ENCODE results near the gene ZAR1. TPM values are rescaled to one million over a fixed set of nuclear protein-coding genes. Genes with fewer than 3 reads are reported as not detected.

Gene ZAR1
- total RNA-seq, 2 donors from 2014 or later = 0.18 TPM; not detected in 1

DNA sequence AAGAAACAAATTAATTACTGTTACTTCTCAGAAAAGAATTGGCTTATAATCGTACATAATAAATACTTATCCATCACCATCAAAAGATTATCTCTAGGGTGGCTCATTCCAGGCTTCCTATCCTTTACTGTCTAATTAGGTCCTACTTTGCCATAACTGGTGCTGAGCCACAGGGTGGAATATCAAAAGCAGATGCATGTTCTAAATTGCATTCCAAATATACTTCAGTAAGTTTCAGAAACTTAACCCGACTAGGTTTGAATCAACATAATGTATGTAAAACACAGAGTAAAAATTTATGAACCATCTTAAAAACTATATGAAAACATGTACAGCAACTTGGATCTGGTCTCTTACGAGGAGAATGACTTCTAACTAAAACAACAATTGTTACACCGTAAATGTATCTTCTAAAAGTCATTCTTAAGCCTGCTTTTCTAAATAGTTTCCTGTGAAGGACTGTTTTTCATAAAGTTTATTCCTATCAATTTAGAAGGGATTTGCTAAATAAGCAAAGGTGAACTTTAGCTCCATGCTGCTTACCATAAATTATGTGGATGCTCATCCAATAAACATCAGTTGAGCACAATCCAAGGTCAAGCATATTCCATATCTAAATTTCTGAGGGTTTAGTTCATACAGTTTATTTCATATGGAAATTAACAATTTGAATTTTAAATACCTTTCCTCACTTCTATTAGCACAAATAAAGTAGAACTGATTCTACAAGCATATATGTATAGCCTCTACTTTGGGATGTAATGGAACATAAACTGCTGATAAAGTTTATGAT is 13.4 kb downstream of the ZAR1 start:
- 73% methylated on average over 4 of the region's 4 CpGs; no CpG with 5 or more reads in 1 of the 2 experiments for WGBS, 2 experiments (ENCODE audit: insufficient coverage in 1 of 2, insufficient read length in 1 of 2)

DNA sequence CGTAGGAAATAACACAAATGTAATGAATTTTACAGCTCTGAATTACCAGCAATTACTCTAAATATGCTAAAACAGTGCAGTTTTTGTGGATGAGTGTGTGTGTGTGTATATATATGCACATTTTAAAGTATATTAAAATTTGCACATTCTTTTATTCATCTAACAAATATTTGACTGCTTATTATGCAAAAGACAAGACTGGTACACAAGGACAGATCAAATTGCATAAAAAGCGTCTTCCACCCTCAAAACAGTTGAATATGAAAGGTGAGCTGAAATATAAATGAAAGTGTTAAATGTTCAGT is 13.9 kb downstream of the ZAR1 start:
- Histone ChIP-seq H3K36me3 (ENCODE audit: control insufficient read depth, insufficient read depth, low read length) (peaks cover 78% of the 10 kb centered on the region), H3K9ac (ENCODE audit: extremely low read depth, low read length, poor library complexity, severe bottlenecking) (no peak overlapping the region), H3K27me3 (ENCODE audit: control insufficient read depth, insufficient read depth, low read length, poor library complexity, severe bottlenecking) (no peaks in the 10 kb centered on the region), H3K27ac (ENCODE audit: low read depth, low read length) (no peak overlapping the region), H3K9me3 (ENCODE audit: control insufficient read depth, low read length) (no peaks in the 10 kb centered on the region), H3K4me1 (ENCODE audit: control insufficient read depth, insufficient read depth, low read length) (no peaks in the 10 kb centered on the region), H3K4me3 (ENCODE audit: low read length) (no peak overlapping the region)
- WGBS, 2 experiments (ENCODE audit: insufficient coverage in 1 of 2, insufficient read length in 1 of 2) = 100% methylated on average over 2 of the region's 2 CpGs; no CpG with 5 or more reads in 1 of the 2 experiments
- TF ChIP-seq, protein P1, sequence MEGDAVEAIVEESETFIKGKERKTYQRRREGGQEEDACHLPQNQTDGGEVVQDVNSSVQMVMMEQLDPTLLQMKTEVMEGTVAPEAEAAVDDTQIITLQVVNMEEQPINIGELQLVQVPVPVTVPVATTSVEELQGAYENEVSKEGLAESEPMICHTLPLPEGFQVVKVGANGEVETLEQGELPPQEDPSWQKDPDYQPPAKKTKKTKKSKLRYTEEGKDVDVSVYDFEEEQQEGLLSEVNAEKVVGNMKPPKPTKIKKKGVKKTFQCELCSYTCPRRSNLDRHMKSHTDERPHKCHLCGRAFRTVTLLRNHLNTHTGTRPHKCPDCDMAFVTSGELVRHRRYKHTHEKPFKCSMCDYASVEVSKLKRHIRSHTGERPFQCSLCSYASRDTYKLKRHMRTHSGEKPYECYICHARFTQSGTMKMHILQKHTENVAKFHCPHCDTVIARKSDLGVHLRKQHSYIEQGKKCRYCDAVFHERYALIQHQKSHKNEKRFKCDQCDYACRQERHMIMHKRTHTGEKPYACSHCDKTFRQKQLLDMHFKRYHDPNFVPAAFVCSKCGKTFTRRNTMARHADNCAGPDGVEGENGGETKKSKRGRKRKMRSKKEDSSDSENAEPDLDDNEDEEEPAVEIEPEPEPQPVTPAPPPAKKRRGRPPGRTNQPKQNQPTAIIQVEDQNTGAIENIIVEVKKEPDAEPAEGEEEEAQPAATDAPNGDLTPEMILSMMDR (conservative IDR thresholded peaks at IDR 0.05) = no peak
- Mint-ChIP-seq H3K36me3 (ENCODE audit: low read depth) (peaks cover 36% of the 10 kb centered on the region), H3K27me3 (ENCODE audit: insufficient read depth) (no peaks in the 10 kb centered on the region), H3K27ac (peak overlapping the region; percentile 18), H3K4me3 (no peak overlapping the region), H3K9me3 (no peaks in the 10 kb centered on the region), H3K4me1 (peaks cover 4% of the 10 kb centered on the region)
- no peak for DNase-seq

More for the DNA sequence above, 13.4 kb downstream of the ZAR1 start:
- Mint-ChIP-seq H3K36me3 (ENCODE audit: low read depth) (peaks cover 35% of the 10 kb centered on the region), H3K27ac (no peak overlapping the region), H3K4me1 (peaks cover 4% of the 10 kb centered on the region), H3K4me3 (no peak overlapping the region), H3K9me3 (no peaks in the 10 kb centered on the region), H3K27me3 (ENCODE audit: insufficient read depth) (no peaks in the 10 kb centered on the region)
- Histone ChIP-seq H3K27ac (ENCODE audit: low read depth, low read length) (no peak overlapping the region), H3K4me3 (ENCODE audit: low read length) (no peak overlapping the region), H3K27me3 (ENCODE audit: control insufficient read depth, insufficient read depth, low read length, poor library complexity, severe bottlenecking) (no peaks in the 10 kb centered on the region), H3K9ac (ENCODE audit: extremely low read depth, low read length, poor library complexity, severe bottlenecking) (no peak overlapping the region), H3K4me1 (ENCODE audit: control insufficient read depth, insufficient read depth, low read length) (no peaks in the 10 kb centered on the region), H3K36me3 (ENCODE audit: control insufficient read depth, insufficient read depth, low read length) (peaks cover 77% of the 10 kb centered on the region), H3K9me3 (ENCODE audit: control insufficient read depth, low read length) (no peaks in the 10 kb centered on the region)
- TF ChIP-seq, protein P1 (conservative IDR thresholded peaks at IDR 0.05) = no peak
- no peak for DNase-seq

DNA sequence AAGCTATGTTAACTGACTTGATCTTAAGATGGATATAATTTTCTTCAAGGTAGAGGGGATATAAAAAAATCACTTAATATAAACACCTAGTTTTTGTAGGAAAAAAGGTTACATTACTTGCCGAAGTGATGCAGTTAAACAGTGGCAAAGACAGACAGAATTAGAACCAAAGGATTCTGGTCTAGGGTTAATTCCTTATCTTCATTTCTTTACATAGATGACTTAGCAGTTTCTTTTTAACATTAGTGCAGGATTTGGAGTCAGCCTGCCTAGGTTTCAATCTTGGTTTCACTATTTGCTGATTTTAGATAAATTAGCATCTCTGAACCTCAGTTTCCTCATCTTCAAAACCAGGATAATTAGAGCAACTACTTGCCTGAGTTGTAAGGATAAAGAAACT is 14.3 kb downstream of the ZAR1 start:
- H3K9ac ChIP-seq (ENCODE audit: extremely low read depth, low read length, poor library complexity, severe bottlenecking) = no peak overlapping the region
- H3K4me1 ChIP-seq (ENCODE audit: control insufficient read depth, insufficient read depth, low read length) = no peaks in the 10 kb centered on the region
- no peak overlapping the region for H3K27ac ChIP-seq (ENCODE audit: low read depth, low read length)
- TF ChIP-seq, protein P1 (conservative IDR thresholded peaks at IDR 0.05) = no peak
- peaks cover 78% of the 10 kb centered on the region for H3K36me3 ChIP-seq (ENCODE audit: control insufficient read depth, insufficient read depth, low read length)
- Mint-ChIP-seq H3K4me1 (peaks cover 4% of the 10 kb centered on the region), H3K9me3 (no peaks in the 10 kb centered on the region), H3K27ac (peak overlapping the region; percentile 18), H3K27me3 (ENCODE audit: insufficient read depth) (no peaks in the 10 kb centered on the region), H3K36me3 (ENCODE audit: low read depth) (peaks cover 36% of the 10 kb centered on the region), H3K4me3 (no peak overlapping the region)
- no peaks in the 10 kb centered on the region for H3K9me3 ChIP-seq (ENCODE audit: control insufficient read depth, low read length)
- 88 to 93% methylated on average over 1 of the region's 1 CpG for WGBS, 2 experiments (ENCODE audit: insufficient coverage in 1 of 2, insufficient read length in 1 of 2)
- H3K27me3 ChIP-seq (ENCODE audit: control insufficient read depth, insufficient read depth, low read length, poor library complexity, severe bottlenecking) = no peaks in the 10 kb centered on the region
- DNase-seq = no peak
- H3K4me3 ChIP-seq (ENCODE audit: low read length) = no peak overlapping the region

Data from endodermal cell (in vitro differentiated cells).